ENCODE measurements around the gene ZNF536.

The ZNF536 gene

DNA sequence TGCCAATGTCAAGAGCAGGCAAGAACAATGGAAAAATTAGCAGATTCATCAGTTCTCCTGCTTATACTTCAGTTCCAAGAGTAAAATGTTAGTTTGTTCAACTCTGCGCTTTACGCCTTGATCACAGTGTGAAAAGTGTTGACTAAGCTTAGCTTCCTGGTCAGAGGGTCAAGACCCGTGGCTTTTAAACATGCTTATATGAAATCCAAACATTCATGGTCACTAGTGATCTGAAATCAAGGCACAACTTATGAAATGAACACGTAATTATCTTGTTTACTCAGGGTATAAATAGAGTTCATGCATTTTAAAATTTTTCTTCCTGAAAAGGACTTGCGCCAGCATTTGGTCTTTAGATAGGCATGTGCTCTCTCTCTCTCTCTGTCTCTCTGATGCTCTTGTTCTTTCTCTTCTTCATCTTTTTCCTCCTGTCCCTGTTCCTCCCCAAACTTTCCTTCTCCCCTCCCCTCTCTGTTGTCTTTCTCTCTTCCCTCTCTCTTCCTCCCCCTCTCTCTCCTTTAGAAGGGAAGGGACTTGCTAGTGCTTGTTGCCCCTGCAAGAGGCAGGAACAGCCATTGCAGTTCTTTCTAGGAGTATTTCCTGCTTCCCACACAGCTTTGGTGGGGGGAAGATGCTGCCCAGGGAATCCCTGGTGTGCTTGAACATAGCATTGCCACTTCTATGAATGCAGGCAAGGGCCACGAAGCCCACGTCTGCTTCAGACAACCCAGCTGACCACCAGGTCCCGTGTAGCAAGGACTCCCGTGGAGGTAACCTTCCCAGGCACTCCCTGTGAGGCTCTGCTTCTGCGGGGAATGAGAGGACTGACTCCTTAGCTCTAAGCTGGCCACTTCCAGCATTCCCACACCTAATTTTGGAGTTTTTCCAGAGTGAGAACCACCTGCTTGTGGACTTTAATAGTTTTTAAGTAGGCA, 7.1 kb upstream of the ZNF536 start:
- no peak for DNase-seq

DNA sequence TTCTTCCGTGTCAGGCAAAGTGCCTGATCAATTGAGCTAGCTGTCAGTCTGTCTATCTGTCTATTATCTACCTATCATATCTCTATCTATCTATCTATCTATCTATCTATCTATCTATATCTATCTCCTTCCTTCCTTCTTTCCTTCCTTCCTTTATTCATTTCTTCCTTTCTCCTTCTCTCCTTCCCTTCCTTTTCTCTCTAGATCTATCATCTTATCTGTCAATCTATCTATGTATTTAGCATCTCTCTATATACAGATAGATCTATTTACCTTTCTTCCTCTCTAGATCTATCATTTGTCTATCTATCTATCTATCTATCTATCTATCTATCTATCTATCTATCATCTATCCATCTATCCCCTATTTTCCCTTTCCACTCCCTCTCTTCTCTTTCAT, 5.9 kb upstream of the ZNF536 start:
- DNase-seq, result no peak

DNA sequence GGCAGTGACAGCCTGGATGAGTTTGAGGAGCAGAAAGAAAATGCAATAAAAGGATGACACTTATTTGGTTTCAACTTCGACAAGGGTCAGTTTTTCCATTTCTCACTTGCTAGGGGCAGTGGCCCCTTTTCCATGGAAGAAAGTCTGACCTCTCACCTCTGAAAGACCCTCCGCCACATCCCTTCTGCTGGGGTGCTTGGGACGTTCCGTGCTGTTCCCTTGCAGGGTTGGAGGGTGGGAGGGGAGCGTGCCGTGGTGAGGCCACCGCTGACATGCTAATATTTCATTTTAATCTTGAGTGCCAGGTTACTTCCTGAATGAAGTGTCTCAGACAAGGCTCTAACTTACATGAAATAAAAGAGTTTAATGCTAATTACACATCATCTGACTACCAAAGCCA, 5.2 kb upstream of the ZNF536 start:
- no peak for DNase-seq

DNA sequence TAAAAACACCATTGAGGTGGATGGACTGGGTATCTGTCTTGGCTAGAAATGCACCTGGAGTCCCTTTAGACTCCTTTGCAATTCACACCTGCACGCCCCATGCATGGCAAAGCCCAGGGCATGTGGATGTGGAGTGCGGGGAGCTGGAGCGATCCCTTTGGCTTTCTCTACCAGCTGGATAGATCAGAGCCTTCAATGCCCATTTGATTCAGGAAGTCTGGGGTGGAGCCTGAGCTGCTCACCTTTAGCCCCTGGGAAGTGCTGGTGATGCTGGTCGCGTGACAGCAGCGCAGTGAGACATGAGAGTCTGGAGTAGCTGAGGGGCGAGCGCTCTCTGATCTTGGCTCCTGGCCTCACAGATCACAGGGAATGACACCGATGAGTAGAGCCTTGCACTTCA, 4.8 kb upstream of the ZNF536 start:
- no peak for DNase-seq

DNA sequence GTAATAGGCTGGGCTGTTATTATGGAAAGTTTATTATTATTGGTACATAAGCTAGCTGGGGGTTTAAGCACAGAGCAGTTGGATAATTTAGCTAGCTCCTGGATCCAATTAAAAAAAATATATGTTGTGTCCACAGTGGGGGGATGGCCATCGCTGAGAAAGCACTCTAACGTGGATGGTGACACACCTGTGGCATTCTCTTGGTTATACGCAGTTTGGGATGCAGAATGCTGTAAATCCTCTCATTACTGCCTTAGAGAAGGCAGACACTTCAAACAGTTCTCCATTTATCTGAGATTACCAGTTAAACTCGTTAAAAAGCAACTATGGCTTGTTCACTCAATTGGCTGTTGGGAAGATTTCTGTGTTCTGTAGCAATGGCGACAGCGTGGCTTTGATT, 2.4 kb upstream of the ZNF536 start:
- DNase-seq, result no peak

DNA sequence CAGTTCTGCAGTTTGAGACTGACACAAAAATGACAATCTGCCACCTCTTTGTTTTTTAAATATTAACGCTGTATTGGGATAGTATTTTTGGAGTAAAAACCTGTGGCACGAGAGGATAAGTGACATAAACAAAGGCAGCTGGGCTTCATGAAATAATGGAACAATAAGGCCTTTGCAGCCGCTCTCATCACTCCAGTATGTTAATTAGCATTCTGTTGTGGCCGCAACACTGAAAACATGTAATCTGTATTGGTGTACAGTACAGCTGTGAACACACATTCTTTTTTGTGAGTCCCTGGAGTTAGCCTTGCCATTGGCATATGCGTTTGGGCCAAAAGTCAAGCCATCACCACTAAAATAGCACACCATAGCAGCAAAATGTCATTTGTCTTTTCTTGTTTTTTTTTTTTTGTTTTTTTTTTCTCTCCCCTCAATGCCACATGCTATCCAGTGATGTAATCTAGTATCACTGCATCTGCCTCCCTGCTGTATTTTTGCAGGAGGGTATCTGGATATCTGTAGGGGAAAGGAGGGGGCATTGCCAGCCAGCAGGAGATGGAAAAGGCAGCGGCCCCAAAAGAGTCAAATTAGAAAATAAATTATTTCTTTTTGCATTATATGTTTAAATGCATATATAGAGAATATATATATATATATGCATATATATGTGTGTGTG, 885 bp upstream of the ZNF536 start:
- no peak for DNase-seq

DNA sequence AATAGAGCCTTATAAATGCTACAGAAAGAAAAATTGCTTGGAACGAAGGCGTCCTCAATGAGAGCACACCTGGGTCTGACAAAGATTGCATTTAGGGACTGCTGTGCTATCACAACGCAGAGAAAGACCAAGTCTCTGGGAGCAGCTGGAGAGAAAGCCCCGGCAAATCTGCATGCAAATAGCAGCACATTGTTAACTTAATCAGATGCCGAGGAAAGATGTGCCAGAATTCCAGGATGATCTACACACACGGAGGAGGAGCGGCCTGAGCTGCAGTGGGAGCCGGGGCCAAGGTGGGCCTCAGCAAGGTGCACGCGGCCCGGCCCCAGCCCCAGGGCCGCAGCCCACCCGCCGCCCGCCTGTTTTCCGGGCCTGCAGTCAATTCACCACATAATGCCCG, 1.4 kb downstream of the ZNF536 start:
- DNase-seq, result no peak

DNA sequence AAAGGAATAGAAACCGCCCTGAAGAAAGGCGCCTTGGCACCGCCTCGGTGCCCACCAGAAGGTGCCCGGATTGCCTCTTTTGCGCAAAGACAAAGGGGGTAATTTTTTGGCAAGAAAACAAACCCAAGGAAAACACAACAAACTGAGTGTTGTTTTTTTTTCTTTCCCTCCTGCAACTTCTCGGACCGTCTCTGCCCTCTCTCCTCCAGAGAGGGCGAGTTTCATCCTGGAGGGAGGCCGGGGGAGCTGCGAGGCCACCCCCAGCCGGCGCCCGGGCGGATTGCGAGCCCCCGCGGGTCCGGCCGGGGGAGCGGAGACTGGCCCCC, 2.3 kb downstream of the ZNF536 start:
- DNase-seq, result no peak

DNA sequence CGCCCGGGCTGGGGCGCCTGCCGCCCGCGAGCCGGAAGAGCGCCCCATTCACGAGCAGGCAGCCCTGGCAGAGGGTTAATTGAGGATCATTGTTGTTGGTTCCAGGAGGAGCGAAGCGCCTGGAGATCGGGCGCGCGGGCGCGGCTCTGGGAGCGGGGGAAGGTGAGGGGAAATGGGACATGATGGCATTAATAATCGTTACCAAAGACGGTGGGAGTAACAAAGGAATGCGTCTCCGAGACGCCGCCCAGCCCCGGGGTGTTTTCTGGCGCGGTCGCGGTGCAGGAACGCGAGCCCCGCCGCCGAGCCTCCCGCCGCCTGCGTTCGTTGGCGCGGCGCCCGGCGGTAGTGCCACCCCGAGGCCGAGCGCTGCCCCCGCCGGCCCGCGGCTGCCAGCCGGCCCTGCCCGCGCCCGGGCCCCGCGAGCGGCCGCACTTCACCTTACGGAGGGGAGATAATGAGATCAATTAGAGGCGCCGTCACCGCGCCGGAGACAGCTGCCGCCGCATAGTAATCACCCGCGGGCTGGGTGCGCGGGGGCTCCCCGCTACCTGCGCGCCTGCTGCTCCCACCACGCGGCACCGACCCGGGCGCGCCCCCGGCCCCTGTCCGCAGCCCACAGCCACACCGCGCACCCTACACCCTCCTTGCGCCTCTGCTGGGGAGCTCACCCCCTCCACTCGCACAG, 2.8 kb downstream of the ZNF536 start:
- DNase-seq, result no peak

DNA sequence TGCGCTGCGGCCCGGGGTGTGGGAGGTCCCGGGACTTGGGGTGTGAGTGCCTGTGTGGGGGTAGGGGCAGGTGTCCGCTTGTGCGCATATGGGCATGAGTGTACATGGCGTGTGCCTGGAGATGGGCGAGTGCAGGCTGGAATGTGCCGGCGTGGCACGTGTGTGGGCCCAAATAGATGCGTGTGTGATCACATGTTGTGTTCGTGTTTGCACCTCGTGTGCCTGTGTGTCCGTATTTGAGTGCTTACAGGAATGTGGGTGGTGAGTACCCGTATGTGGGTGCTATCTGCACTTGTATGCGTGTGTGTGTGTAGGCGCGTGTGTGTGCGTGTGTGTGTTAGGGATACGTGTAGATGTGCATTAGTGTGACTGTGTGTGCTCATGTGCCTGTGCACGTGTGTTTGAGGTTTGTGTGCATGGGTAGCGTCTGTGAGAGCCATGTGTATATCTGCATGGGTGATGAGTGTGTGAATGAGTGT, 3.4 kb downstream of the ZNF536 start:
- DNase-seq, result no peak

DNA sequence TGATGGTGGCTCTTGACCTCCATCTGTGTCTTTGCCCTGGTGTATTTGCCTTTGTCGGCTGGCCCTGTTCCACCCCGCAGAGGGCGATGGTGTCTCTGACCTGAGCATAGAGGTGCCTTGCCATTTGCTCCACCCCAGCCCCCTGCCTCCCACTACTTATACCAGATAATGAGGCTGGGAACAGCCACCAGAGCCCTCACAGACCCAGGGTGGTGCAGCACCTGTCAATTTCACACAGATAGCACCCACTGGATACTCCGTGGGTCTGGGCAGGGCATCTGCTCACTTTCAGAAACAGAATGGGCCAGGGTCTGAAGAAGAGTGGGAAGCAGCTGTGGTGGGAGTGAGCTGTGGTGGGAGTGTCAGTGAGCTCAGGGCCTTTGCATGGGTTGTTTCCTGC, 4.1 kb downstream of the ZNF536 start:
- no peak for DNase-seq

DNA sequence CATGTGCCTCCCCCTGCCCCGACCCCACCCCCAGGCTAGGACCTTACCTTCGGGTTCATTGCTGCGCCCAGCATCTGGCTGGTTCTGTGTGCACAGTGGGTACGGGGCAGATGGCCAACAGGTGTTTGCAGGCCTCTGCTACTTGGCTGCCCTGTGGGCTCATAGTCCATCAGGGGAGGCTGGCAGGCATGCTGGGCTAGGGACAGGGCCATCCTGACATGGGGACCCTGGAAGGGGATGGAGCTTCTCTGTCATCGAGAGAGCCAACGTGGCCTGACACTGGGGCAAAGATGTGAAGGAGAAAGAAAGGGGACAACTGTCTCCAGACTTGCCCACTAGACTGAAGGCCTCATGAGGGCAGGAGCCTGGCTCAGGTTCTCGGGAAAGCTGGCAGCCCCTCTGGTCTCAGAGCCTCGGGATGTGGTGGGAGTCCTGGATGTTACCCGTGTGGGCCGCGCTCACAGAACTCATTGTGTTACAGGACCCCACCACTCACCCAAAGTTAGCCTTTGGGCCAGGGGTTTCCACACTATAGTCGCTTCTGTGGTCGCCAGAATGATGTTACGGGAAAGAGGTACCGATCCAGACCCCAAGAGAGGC, 4.7 kb downstream of the ZNF536 start:
- DNase-seq, result no peak

DNA sequence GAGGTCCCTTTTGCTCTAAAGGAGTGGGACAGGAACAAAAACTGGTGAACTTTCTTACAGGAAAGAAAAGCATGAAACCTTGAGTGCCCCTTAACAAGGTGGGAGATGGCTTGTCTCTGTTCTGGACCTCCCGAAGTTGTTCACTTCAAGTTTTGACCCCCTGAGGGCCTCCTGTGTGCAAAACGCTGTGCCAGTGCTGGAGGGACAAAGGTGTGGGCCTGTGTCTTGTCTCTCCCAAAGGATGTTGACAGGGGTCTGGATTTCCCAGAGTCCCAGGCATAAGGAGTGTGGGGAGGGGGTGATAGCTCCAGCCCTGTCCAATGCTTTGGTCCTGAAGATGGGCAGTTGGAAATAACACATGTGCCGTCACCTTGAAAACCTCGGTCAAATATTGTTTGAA, 6.5 kb downstream of the ZNF536 start:
- DNase-seq, result no peak

DNA sequence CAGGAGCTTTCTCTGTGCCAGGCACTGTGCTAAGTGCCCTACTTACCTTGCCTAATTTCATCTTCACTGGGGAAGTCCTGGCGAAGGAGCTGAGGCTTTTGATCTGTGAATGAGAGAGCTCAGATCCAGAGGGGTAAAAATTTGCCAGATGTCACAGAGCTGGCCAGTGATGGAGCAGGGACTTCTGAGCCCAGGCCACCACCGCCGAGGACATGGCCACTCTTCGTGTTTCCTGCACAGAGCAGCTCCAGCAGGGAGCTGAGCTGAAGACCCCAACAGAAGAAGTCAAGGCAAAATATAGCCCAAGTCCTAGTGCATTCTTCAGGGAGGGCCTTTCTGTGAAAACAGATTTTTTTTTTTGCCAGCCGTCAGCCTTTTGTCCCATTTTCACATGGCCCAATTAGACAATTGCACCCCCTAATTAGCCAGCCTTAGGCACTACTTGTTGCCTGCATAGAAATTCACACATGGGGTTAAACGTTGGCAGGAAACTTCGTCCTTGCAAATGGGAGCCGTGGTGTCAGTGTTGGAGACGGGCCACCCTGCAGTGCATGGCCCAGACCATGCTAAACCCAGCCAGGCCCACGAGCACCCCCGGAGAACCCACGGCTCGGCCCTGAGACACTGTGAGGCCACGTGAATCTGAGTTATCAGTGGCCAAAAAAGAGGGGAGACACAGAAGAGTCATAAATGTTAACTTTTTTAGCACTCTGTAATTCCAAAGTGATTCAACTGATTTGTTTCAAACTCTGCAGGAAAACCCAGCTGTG, 7.8 kb downstream of the ZNF536 start:
- no peak for DNase-seq

DNA sequence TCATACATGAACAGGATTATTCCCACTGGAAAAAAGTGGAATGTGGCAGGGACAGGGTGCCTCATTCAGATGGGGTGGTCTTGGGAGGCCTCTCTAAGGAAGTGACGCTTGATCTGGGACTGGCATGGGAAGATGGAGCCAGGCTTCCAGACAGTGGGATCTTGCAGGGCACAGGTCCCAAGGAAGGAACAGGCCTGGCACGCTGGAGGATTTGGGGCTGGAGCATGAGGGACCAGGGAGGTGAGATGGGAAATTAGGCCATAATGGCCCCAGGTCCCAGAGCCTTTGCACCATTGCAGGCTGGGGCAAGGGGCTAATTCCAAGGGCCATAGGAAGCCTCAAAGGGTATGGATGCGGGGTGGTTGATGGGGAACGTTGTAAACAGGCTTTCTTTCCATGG, 9.2 kb downstream of the ZNF536 start:
- DNase-seq, result no peak

DNA sequence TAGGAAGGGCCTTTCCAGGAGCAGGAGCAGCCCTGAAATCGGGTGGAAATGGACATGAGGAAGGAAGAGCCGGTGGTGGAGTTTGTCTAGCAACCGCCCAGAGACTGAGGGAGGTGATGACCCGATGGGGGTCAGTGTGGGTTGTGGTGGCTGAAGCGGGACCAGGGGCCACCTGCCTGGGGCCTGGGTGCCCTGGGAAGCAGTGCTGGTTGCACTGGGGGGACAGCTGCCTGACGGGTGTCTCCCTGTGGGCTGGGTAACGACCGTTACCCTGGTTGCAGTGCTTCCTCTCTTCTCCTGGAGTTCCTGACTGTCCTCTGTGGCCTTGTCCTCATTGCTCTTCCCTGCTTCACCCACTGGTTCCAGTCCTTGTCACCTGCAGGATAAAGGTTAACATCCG, 13.0 kb downstream of the ZNF536 start:
- no peak for DNase-seq

DNA sequence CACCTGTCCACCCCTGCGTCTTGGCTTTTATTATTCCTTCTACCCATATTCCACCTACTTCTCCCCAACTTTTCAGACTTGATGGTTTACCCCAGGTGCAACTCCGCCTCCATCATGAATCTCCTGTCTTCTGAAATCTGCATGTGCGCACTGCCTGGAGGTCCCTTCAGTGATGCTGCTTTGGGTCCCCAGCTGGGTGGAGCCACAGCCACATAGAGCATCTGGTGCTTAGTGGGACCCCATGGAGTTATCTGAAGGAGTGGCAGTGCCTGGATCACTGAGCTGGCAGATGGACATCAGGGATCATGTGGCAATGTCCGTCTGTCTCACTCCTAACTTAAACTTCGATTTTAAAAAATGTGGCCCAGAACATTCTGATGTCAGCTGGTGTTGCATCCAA, 13.5 kb downstream of the ZNF536 start:
- DNase-seq, result no peak

DNA sequence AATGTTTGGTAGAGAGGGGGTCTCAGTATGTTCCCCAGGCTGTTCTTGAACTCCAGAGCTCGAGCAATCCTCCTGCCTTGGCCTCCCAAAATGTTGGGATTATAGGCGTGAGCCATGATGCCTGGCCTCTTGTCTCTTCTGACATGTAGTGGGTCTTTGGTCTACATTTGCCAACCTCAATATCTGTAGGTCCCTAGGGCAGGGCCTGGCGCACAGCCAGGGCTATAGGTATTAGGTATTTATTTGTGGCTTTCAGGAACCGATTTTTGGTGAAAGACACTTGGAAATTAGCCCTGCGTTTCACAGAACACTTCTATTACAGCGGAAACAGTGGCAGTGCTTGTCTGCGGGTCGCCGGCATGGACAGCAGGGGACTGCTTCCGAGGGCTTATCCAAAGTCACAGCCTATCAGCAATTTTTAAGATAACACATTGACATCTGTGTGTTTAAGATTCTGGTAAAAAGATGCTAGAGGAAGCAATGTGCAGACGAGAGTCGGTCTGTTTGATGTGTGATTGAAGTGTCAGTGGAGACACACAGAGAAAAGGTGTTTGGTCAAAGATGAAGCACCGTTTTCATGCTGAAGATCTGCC, 14.5 kb downstream of the ZNF536 start:
- DNase-seq, result no peak

DNA sequence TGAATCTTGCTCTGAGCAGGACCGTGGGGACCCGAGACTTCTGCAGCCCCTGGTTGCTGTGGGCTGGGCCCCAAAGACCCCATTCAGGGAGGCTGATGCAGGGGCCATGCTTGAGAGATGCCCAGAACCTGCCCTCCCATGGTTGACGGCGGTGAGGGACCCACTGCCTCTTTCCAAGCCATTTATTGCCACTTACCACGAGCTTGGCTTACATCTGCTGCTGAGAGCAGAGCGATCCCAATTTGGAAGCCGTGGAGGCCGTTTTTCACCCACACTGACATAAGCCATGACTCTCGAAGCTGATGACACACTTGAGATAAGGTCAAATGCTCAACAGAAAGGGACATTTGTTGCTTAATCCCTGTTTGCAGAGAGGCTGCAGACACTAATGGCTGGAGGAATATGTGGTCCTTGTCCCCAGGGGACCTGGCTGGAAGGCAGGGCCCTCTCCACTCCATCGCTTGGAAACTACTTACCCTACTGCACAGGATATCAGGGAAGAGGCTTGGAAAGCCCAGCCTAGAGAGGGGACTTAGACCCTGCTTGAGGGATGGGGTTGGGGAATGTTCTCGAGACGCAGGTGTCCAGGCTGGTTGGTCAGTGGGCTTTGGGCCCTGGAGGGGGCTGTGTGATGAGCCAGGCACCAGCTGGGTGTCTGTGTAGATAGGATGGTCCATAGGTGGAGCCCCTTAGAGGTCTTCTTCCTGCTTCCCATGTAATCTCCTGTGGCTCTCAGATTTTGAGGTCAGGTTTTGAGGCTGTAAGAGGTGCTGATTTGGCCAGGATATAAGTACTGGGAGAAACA, 15.3 kb downstream of the ZNF536 start:
- DNase-seq, result no peak

DNA sequence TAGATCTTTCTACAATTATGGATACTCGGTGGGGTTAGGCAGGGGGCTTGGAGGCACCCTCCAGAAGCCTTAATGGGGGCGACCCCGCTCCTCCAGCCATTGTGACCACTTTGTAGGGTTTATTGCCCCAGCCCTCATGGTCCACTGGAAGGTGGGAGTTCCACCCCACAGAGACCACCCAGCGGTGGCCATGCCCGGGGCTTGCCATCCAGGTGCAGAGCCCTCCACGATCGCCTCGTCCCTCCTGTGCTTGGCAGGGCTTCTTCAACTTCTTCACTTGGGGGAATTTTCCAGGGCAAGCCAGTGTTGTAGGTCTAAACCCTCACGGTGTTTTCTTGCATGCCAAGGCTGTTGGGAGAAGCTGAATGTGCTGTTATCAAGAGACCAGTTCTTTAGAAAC, 16.1 kb downstream of the ZNF536 start:
- no peak for DNase-seq

DNA sequence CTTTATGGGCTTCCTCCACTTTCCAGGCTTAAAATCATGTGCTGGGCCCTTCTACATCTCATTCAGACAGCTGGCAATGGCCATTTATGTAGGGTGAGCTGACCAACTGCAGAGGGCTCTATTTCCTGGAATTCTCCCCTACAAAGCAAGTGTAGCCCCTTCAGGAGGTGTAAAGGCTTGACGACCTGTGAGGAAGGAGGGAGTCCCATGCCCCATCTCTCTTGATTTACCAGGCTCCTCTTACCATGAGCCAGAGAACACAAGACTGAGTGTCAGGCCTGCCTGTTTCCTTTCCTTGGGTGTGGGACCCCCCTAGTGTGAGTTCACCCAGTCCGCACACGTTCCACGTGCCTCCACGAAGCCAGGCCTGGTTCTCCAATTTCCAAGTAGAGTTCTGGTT, 16.6 kb downstream of the ZNF536 start:
- no peak for DNase-seq
